Activated naive CD4-positive, alpha-beta T cell treated with Interleukin-2 at 50 U/mL for 16 hours (primary cell): Measurements from ENCODE around the gene OPA1.

Source experiments
- DNase-seq: peaks from one replicate; pipeline ENCODE4 v3.0.0-alpha.2; 2020

Gene OPA1

DNA sequence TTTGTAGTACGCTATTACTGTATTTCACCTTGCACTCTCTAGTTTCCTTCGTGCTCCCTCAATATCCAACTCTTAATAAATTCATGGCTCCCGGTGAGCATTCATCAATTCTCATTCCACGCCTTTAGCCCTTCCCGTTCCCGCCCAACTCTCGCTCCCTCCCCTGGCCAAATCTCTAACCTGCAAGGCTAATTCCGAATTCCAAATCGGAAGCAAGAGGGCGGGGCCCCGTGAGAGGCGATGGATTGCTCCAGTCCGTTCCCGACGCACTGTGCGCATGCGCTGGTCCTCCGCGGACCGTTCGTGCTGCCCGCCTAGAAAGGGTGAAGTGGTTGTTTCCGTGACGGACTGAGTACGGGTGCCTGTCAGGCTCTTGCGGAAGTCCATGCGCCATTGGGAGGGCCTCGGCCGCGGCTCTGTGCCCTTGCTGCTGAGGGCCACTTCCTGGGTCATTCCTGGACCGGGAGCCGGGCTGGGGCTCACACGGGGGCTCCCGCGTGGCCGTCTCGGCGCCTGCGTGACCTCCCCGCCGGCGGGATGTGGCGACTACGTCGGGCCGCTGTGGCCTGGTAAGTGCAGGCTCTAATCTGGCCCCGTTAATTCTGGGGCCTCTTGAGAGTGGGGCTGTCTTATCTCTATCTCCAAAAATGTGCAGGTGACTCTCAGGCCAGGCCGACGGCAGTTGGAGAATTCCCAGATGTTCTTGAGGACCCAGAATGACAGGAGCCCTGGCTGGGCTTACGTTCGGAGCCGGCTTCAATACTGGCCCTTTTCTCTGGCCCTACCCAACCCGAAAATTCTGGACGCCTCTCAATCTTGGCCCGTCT, at the start of gene OPA1:
Gene OPA1, plus strand, starts transcription at position 368 of the 827 bp plus-strand sequence. Its CDS starts 170 bp downstream, at position 538.
- peak; percentile 89 for DNase-seq

GRCh38 chr3:193544289-193544688, 48.7 kb upstream of the OPA1 start:
- DNase-seq: no peak

GRCh38 chr3:193545304-193545703, 47.7 kb upstream of the OPA1 start:
- DNase-seq: no peak

- DNase-seq: no peak
Observed at GRCh38 chr3:193546129-193546528, 46.9 kb upstream of the OPA1 start.

DNA sequence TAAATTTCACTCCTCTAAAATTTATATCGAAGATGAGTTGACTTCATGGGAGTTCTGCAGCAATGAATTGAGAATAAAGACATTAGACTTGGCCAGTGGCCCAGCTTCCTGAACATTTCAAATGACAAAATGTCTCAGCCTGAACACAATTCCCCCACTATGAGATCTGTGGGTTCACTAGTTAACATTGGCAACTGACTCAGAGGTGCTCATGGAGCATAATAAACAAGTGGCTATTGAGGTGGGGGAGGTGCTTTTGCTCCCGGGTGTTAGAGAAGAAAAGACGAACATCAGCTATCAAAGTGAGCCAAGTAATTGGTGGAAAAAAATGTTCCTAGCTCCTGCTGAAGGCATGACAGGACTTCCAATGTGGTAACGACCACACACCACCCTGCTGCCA, 44.6 kb upstream of the OPA1 start:
- DNase-seq: no peak

- DNase-seq: no peak
Observed at GRCh38 chr3:193552923-193553322, 40.1 kb upstream of the OPA1 start.

GRCh38 chr3:193553586-193553985, 39.4 kb upstream of the OPA1 start:
- DNase-seq: no peak

- DNase-seq: no peak
Observed at GRCh38 chr3:193554811-193555210, 38.2 kb upstream of the OPA1 start, which contains the start of gene ATP13A4. Gene ATP13A4, minus strand, starts transcription at chr3:193554895. Its CDS starts 96 bp downstream, at chr3:193554799.

DNA sequence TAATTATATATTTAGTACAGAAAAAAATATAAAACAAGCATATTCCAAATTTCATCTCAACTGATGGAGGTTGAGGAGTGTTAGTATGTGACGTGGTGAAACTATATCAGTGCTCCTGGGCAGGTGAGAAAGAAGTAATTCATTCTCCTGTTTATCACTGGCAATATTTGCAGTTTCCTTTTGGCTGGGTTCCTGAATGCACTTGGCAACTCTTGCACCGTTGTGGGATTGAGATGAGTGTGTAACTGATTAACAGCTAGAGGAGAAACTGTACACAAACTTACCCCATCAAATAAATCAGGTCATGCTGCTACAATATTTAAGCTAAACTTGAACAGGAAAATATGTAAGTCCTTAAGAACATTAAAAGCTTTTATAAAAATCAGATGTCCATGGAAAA, 36.2 kb upstream of the OPA1 start:
- no peak for DNase-seq

GRCh38 chr3:193559100-193559499, 33.9 kb upstream of the OPA1 start:
- DNase-seq: no peak

- no peak for DNase-seq
Observed at GRCh38 chr3:193560091-193560490, 32.9 kb upstream of the OPA1 start.

GRCh38 chr3:193560870-193561269, 32.1 kb upstream of the OPA1 start:
- DNase-seq: no peak

DNA sequence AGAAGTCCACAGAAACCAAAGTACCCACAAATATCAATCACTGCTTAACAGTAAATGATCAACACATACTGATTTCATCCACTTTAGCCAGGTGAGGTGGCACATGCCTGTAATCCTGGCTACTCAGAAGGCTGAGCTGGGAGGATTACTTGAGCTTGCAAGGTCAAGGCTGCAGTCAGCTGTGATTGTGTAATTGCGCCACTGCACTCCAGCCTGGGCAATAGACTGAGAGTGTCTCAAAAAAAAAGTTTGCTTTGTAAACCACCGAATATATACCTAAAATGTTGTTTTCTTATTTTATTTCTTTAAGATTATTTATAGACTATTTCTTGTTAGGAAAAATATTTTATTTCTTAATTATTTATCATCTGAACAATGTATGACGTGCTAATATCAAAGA, 29.6 kb upstream of the OPA1 start:
- no peak for DNase-seq

DNA sequence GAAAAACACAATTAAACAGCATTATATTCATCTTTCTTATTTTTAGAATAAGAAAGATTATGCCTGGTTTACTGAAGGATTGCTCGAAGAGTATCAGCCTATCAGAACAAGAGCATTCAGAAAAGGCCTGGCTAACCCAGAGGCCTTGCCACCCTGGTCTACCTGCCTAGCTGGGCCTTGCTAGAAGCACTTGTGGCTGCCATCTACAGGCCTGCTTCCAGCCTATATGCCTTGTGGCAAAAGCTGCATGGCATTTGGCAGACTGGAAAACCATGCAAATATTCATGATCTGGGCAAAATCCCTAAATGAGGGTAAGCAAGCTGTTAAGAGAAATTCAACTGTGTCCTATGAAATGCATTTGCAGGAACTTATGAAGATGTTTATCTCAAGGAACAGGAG, 29.0 kb upstream of the OPA1 start:
- DNase-seq: no peak

DNA sequence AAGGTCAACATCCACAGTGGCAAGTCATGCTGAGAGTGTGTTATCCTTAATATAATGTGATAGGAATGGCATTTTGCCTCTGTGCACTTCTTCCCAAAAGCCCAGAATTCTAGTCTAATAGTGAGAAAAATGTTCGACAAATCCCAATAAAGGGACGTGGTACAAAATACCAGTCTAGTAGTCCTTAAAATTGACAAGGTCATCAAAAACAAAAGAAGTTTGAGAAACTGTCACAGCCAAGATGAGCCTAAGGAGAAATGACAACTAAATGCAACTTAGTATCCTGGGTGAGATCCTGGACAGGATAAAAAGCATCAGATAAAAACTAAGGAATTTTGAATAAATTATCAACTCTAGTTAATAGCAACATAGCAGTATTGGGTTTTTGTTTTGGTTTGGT, 23.9 kb upstream of the OPA1 start:
- DNase-seq: no peak

GRCh38 chr3:193572426-193572908, 20.5 kb upstream of the OPA1 start:
- DNase-seq: peak; percentile 48

GRCh38 chr3:193573403-193574191, 19.4 kb upstream of the OPA1 start:
- DNase-seq: no peak

GRCh38 chr3:193574488-193575070, 18.4 kb upstream of the OPA1 start:
- no peak for DNase-seq

DNA sequence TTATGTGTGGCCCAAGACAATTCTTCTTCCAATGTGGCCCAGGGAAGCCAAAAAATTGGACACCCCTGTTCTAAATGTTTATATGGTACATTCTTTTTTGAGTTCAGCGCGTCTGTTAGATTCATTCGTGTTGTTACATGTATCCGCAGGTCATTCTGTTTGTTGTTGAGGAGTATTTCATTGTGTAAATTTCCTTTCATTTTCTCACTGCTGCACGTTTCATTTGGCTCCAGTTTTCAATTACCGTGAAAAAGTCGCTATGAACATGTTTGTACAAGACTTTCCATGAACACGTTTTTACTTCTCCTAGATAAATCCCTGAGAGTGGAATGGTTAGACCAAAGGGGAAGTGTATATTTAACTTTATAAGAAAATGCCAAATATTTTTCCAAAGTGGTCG, 7.5 kb upstream of the OPA1 start:
- DNase-seq: no peak

GRCh38 chr3:193586526-193586925, 6.5 kb upstream of the OPA1 start:
- DNase-seq: no peak

- DNase-seq: no peak
Observed at GRCh38 chr3:193589129-193589528, 3.9 kb upstream of the OPA1 start.

DNA sequence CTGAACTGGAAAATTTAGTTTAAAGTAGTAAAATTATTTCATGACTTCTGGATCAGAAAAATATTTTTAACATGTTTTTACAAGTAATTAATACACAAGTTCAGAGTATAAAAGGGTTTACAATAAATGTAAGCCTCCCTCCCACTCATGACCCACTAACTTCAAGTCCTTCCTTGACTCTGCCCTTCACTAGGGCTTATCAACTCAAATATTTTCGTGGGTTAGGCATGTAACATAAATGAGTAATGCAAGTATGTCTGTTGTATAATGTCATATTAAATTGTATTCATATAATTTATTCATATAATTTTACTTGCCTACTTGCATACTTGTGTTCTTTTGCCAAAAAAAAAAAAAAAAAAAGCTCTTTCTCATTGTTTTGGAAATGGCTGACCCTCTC, 3.4 kb upstream of the OPA1 start:
- DNase-seq: no peak

DNA sequence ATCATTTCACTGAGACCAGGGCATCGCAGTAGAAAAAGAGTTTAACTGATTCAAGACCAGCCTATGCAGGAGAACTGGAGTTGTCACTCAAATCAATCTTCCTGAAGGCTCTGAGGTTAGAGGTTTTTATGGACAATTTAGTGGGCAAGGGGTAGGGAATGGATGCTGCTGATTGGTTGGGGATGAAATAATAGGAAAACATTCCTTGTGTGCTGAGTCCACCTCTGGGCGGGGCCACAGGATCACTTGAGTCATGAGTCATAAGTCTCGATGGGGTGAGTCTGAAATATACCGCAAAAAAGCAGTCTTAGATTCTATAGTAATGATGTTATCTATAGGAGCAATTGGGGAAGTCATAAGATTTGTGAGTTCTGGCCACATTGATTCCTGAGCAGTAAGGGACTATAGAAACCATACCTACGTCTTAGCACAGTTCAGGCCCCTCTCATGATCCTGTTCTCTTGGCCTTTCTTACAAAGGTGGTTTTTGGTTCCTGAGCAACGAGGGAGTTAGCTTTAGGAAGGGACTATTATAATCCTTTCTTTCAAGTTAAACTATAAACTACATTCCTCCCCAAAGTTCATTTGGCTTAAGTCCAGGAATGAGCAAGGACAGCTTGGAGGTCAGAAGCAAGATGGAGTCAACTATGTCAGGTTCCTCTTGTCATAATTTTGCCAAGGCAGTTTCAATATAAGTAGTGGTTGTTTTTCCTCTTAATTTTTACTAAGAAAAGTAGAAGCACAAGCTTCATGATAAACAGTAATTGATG, 2.7 kb upstream of the OPA1 start:
- DNase-seq: no peak
